Fibroblast of the aortic adventitia (primary cell): ENCODE data around the gene ZFP64. TPM values are rescaled to one million over a fixed set of nuclear protein-coding genes. Genes with fewer than 3 reads are reported as not detected.
"Not testable (repeated sequence)": the region's sequence is repeated elsewhere in the genome, so short reads cannot be mapped to it uniquely, and the experiment has no call there.

Source experiments
- DNase-seq: peaks from one replicate; pipeline ENCODE4 v3.0.0-alpha.2; 2010; ENCODE audit warnings: low read depth
- H3K4me3 ChIP-seq: 2 replicates; pipeline ENCODE4 v1.5.1; 2011; ENCODE audit warnings: low read depth, mild to moderate bottlenecking, control low read depth, low read length, moderate library complexity
- total RNA-seq: library from RNA; depleted of rRNA; stranded (reverse); fragments of >200 nt; gene quantifications from 2 replicates; pipeline ENCODE4 v1.2.3, GENCODE V29; 2012; ENCODE audit warnings: low replicate concordance
- TF ChIP-seq, protein P1 (sequence below): IDR thresholded peaks from 2 replicates; pipeline ENCODE4 v1.5.1; 2011; ENCODE audit warnings: mild to moderate bottlenecking, low read length, control low read depth, inconsistent platforms; ENCODE audit not compliant: insufficient read depth

Gene ZFP64
- total RNA-seq, 1 donor = 21.9 TPM

DNA sequence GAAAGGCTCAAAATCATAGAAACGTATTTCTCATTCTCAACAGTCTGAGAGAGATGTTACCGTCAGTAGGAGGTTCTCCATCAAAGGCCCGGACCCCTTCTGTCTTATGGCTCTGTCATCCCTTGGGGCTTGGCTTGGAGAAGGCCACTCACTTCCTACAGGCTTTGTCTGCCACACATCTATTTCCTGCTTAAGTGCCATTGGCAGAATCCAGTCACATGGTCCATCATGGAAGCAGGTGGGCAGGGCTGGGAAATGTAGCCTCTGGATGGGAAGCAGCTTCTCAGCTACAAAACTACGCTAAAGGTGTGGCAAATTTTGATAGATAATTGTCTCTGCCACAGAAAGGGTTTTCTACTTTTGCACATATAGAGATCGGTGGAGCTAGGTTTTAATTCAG lies 12.6 kb upstream of the ZFP64 start:
- no peak for DNase-seq
- no peak overlapping the region for H3K4me3 ChIP-seq
- TF ChIP-seq, protein P1, sequence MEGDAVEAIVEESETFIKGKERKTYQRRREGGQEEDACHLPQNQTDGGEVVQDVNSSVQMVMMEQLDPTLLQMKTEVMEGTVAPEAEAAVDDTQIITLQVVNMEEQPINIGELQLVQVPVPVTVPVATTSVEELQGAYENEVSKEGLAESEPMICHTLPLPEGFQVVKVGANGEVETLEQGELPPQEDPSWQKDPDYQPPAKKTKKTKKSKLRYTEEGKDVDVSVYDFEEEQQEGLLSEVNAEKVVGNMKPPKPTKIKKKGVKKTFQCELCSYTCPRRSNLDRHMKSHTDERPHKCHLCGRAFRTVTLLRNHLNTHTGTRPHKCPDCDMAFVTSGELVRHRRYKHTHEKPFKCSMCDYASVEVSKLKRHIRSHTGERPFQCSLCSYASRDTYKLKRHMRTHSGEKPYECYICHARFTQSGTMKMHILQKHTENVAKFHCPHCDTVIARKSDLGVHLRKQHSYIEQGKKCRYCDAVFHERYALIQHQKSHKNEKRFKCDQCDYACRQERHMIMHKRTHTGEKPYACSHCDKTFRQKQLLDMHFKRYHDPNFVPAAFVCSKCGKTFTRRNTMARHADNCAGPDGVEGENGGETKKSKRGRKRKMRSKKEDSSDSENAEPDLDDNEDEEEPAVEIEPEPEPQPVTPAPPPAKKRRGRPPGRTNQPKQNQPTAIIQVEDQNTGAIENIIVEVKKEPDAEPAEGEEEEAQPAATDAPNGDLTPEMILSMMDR = no peak

DNA sequence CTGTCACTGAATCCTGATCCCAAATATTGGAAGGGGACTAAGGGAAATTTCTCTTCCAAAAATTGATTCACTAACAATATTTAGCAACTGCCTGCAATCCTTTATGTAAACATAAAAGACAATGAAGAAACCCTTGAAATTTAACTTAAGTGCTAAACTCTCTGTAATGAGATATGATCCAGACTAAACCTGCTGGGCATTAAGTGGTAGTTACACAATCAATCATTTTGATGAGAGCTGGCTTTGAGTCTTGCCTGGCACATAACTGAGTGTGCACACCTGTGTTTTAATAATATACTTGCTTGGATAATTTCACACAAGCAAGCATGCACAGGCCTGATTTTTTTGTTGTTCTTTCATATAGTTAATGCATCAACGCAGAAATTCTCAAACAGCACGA lies 9.8 kb upstream of the ZFP64 start:
- H3K4me3 ChIP-seq = no peak overlapping the region
- no peak for DNase-seq
- TF ChIP-seq, protein P1 = no peak

GRCh38 chr20:52200870-52201269 lies 9.3 kb upstream of the ZFP64 start:
- DNase-seq = peak; percentile 20
- TF ChIP-seq, protein P1 = no peak
- H3K4me3 ChIP-seq = no peak overlapping the region

DNA sequence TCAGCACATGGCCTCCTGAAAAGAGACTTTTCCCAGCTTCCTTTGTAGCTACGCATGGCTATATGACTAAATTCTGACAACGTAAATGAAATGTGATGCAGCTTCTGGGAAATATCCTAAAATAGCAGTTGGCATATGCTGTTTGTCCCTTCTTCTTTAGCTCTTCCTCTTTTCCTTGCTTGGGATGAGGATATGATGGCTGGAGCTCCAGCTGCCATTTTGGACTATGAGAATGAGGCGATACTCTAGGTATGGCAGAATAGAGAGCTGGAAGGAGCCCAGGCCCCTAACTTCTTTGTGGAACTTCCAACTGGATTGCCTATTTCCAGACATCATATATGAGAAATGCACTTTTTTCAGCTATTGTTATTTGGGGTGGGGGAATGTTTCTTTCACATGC lies 5.3 kb upstream of the ZFP64 start:
- DNase-seq = no peak
- no peak overlapping the region for H3K4me3 ChIP-seq
- TF ChIP-seq, protein P1 = no peak

DNA sequence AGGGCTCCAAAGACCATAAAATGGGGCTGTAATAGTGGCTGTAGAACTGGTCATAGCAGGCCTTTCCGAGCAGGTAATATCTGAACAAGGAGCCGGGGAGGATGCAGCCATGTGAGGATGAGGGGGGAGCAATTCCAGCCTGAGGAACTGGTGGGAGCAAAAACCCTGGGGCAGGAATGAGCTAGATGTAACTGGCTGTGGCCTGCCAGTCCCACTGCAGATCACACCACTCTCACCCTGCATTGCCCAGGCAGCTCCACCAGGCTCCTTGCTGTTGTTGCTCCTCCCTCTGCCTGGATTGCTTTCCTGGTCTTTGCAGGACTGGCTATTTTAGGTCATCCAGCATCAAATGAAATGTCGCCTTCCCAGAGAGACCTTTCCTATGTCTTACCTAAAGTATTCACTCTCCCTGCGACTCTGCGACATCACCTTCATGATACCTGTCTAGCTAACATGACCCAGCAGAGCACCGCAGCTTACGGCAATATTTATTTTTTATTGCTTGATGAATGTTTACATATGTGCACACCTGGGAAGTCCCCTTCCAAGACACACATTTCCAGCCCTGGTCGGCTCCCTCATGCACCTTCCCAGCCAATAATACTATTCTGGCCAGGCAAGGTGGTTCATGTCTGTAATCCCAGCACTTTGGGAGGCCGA lies 2.4 kb upstream of the ZFP64 start:
- no peak for DNase-seq
- no peak overlapping the region for H3K4me3 ChIP-seq
- TF ChIP-seq, protein P1 = no peak

- TF ChIP-seq, protein P1 = no peak
- DNase-seq = no peak
- no peak overlapping the region for H3K4me3 ChIP-seq
Observed at GRCh38 chr20:52193133-52193532, 1.6 kb upstream of the ZFP64 start.

DNA sequence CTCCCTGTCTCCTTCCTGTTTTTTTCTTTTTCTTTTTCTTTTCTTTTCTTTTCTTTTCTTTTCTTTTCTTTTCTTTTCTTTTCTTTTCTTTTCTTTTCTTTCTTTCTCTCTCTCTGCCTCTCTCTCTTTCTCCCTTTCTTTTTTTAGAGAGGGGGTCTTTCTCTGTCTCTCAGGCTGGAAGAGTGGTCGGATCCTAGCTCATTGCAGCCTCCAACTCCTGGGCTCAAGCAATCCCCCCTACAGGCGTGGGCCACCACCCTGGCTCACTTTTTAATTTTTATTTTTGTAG lies 1.1 kb upstream of the ZFP64 start:
- not testable (repeated sequence) for DNase-seq, H3K4me3 ChIP-seq
